HepG2 (cell line): ENCODE data around the gene IGFLR1. TPM values are rescaled to one million over a fixed set of nuclear protein-coding genes. Genes with fewer than 3 reads are reported as not detected.

Source experiments
- ARNTL ChIP-seq: sonication (generic); formaldehyde crosslinking; IDR thresholded peaks from 2 replicates; pipeline ENCODE4 v1.4.0; 2020; ENCODE audit warnings: mild to moderate bottlenecking, missing genetic modification reagents
- FOXA3 ChIP-seq: IDR thresholded peaks from 2 replicates; pipeline ENCODE4 v1.6.1; 2016; ENCODE audit warnings: missing genetic modification reagents, missing compliant biosample characterization
- NR2F2 ChIP-seq: IDR thresholded peaks from 2 replicates; pipeline ENCODE4 v1.6.1; 2012; ENCODE audit warnings: low read depth, inconsistent platforms, borderline replicate concordance
- NRL ChIP-seq: sonication (generic); formaldehyde crosslinking; IDR thresholded peaks from 2 replicates; pipeline ENCODE4 v1.5.0; 2020; ENCODE audit warnings: missing genetic modification reagents, mild to moderate bottlenecking, moderate library complexity, borderline replicate concordance
- ZNF121 ChIP-seq: sonication (generic); formaldehyde crosslinking; IDR thresholded peaks from 2 replicates; pipeline ENCODE4 v1.5.0; 2020; ENCODE audit warnings: mild to moderate bottlenecking, missing genetic modification reagents
- ZNF251 ChIP-seq: sonication (generic); formaldehyde crosslinking; IDR thresholded peaks from 2 replicates; pipeline ENCODE4 v1.9.0; 2021; ENCODE audit warnings: mild to moderate bottlenecking, missing genetic modification reagents
- ZNF335 ChIP-seq: sonication (generic); formaldehyde crosslinking; IDR thresholded peaks from 2 replicates; pipeline ENCODE4 v1.4.0; 2020; ENCODE audit warnings: missing genetic modification reagents
- ZNF570 ChIP-seq: sonication (generic); formaldehyde crosslinking; IDR thresholded peaks from 2 replicates; pipeline ENCODE4 v1.4.0; 2020; ENCODE audit warnings: mild to moderate bottlenecking, missing genetic modification reagents, borderline replicate concordance
- polyA plus RNA-seq, 8 experiments: library from polyadenylated mRNA; depleted of rRNA in 3 of 8; stranded (reverse) in 7 of 8; unstranded in 1 of 8; fragments of >200 nt; fragmentation: Illumina TruSeq in 4 of 8; extraction: Trizol in 4 of 8; gene quantifications; 2 replicates each; pipeline versions ENCODE4 v1.2.1 to v1.2.3, GENCODE V29; 2011 to 2016; ENCODE audit warnings: low read depth in 4 of 8, missing spikeins in 1 of 8, mixed read lengths in 1 of 8; ENCODE audit not compliant: insufficient read depth in 1 of 8
- total RNA-seq, 5 experiments: library from RNA; depleted of rRNA; stranded (reverse); fragments of >200 nt; fragmentation: Illumina TruSeq; extraction: Trizol; gene quantifications; 2 replicates each; pipeline ENCODE4 v1.2.3, GENCODE V29; 2016; ENCODE audit warnings: low read depth in 1 of 5
- TF ChIP-seq, protein P1 (sequence below): sonication (generic); formaldehyde crosslinking; conservative IDR thresholded peaks from 2 replicates; pipeline ENCODE4 v1.4.0; 2020; ENCODE audit warnings: missing genetic modification reagents
- TF ChIP-seq, protein P2 (sequence below): sonication (generic); formaldehyde crosslinking; IDR thresholded peaks from 2 replicates; pipeline ENCODE4 v1.5.1; 2020; ENCODE audit warnings: missing genetic modification reagents, mild to moderate bottlenecking, borderline replicate concordance
- TF ChIP-seq, protein P3 (sequence below): sonication (generic); formaldehyde crosslinking; IDR thresholded peaks from 2 replicates; pipeline ENCODE4 v1.4.0; 2020; ENCODE audit warnings: missing genetic modification reagents, borderline replicate concordance
- TF ChIP-seq, protein P4 (sequence below): fragments of 450-650 bp; IDR thresholded peaks from 2 replicates; pipeline ENCODE4 v1.6.1; 2017; ENCODE audit warnings: mild to moderate bottlenecking

IGFLR1 gene
- total and polyA plus RNA-seq, 2 of the 13 experiments (the other 11 are each of a cell fraction or from before 2014, with no cell fraction given): 5.4 to 8.9 TPM

DNA sequence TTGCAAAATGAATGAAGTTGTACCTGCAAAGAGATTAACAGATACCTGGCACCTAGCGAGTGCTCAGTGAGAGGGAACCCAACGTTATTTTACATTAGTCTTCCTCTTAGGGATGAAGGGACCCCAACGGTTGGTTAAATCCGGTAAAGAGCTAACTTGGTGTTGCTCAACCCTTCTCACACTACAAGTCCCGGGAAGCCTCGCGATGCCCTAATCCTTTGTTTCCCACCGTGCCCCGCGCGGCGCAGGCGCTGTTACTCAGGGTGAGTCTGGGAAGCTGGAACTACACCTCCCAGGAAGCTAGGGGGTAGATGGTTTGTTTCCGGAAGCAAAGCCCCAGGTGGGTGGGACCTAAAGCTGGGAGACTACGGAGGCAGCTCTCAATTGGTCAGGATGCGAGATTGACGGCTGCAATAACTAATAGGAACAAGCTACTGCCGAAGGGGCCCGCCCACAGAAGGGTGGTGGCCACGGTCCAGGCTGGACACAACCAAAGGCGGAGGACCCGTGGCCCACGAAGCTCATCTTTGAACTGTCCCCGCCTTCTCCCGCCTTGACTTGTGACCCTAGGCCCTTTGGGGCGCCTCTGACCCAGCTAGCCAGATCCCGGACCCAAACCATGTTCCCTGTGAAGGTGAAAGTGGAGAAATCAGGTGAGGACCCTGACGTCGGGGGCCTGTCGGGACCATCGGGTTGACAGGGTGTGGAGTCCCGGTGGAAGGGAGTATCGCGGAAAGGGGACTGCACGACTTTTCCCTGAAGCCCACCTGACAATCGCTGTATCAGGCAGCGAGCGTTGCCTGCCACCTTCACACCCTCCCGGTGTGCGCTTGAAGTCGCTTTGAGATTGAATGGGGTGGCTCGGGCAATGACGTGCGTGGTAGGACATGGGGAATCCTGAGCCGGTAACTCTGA is 6.1 kb upstream of the IGFLR1 start, which contains the start of gene LIN37 (continued):
- TF ChIP-seq, protein P1, sequence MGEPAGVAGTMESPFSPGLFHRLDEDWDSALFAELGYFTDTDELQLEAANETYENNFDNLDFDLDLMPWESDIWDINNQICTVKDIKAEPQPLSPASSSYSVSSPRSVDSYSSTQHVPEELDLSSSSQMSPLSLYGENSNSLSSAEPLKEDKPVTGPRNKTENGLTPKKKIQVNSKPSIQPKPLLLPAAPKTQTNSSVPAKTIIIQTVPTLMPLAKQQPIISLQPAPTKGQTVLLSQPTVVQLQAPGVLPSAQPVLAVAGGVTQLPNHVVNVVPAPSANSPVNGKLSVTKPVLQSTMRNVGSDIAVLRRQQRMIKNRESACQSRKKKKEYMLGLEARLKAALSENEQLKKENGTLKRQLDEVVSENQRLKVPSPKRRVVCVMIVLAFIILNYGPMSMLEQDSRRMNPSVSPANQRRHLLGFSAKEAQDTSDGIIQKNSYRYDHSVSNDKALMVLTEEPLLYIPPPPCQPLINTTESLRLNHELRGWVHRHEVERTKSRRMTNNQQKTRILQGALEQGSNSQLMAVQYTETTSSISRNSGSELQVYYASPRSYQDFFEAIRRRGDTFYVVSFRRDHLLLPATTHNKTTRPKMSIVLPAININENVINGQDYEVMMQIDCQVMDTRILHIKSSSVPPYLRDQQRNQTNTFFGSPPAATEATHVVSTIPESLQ (CRISPR knock-in tag): no peak
- TF ChIP-seq, protein P2, sequence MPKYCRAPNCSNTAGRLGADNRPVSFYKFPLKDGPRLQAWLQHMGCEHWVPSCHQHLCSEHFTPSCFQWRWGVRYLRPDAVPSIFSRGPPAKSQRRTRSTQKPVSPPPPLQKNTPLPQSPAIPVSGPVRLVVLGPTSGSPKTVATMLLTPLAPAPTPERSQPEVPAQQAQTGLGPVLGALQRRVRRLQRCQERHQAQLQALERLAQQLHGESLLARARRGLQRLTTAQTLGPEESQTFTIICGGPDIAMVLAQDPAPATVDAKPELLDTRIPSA: no peak
- TF ChIP-seq, protein P3, sequence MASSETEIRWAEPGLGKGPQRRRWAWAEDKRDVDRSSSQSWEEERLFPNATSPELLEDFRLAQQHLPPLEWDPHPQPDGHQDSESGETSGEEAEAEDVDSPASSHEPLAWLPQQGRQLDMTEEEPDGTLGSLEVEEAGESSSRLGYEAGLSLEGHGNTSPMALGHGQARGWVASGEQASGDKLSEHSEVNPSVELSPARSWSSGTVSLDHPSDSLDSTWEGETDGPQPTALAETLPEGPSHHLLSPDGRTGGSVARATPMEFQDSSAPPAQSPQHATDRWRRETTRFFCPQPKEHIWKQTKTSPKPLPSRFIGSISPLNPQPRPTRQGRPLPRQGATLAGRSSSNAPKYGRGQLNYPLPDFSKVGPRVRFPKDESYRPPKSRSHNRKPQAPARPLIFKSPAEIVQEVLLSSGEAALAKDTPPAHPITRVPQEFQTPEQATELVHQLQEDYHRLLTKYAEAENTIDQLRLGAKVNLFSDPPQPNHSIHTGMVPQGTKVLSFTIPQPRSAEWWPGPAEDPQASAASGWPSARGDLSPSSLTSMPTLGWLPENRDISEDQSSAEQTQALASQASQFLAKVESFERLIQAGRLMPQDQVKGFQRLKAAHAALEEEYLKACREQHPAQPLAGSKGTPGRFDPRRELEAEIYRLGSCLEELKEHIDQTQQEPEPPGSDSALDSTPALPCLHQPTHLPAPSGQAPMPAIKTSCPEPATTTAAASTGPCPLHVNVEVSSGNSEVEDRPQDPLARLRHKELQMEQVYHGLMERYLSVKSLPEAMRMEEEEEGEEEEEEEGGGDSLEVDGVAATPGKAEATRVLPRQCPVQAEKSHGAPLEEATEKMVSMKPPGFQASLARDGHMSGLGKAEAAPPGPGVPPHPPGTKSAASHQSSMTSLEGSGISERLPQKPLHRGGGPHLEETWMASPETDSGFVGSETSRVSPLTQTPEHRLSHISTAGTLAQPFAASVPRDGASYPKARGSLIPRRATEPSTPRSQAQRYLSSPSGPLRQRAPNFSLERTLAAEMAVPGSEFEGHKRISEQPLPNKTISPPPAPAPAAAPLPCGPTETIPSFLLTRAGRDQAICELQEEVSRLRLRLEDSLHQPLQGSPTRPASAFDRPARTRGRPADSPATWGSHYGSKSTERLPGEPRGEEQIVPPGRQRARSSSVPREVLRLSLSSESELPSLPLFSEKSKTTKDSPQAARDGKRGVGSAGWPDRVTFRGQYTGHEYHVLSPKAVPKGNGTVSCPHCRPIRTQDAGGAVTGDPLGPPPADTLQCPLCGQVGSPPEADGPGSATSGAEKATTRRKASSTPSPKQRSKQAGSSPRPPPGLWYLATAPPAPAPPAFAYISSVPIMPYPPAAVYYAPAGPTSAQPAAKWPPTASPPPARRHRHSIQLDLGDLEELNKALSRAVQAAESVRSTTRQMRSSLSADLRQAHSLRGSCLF (CRISPR knock-in tag): no peak
- TF ChIP-seq NR2F2: peak; percentile 74; the same call in 1 of the 2 replicates
- peak; percentile 34; the same call in 1 of the 2 replicates for TF ChIP-seq ZNF335
- no peak for TF ChIP-seq ZNF570 (CRISPR knock-in tag)
- peak; percentile 61; the same call in 1 of the 2 replicates for TF ChIP-seq ARNTL
- TF ChIP-seq FOXA3 (CRISPR knock-in tag): peak; percentile 41
- TF ChIP-seq ZNF251 (CRISPR knock-in tag): 0 out of 2 replicates have a peak, but pooled peaks have one; percentile 77
- peak; percentile 96 for TF ChIP-seq ZNF121 (CRISPR knock-in tag)
- TF ChIP-seq NRL: peak; percentile 62; the same call in 1 of the 2 replicates
- TF ChIP-seq, protein P4, sequence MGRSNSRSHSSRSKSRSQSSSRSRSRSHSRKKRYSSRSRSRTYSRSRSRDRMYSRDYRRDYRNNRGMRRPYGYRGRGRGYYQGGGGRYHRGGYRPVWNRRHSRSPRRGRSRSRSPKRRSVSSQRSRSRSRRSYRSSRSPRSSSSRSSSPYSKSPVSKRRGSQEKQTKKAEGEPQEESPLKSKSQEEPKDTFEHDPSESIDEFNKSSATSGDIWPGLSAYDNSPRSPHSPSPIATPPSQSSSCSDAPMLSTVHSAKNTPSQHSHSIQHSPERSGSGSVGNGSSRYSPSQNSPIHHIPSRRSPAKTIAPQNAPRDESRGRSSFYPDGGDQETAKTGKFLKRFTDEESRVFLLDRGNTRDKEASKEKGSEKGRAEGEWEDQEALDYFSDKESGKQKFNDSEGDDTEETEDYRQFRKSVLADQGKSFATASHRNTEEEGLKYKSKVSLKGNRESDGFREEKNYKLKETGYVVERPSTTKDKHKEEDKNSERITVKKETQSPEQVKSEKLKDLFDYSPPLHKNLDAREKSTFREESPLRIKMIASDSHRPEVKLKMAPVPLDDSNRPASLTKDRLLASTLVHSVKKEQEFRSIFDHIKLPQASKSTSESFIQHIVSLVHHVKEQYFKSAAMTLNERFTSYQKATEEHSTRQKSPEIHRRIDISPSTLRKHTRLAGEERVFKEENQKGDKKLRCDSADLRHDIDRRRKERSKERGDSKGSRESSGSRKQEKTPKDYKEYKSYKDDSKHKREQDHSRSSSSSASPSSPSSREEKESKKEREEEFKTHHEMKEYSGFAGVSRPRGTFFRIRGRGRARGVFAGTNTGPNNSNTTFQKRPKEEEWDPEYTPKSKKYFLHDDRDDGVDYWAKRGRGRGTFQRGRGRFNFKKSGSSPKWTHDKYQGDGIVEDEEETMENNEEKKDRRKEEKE: no peak
